Activated effector memory CD4-positive, alpha-beta T cell treated with anti-CD3 and anti-CD28 coated beads, Interleukin-2, amount 50 U/mL, for 16 hours (primary cell): ENCODE measurements around the gene SPECC1.
"Not testable (repeated sequence)": the region's sequence is repeated elsewhere in the genome, so short reads cannot be mapped to it uniquely, and the experiment has no call there.

Experiments used
- DNase-seq: peaks from one replicate; pipeline ENCODE4 v3.0.0-alpha.2; 2020

The SPECC1 gene

GRCh38 chr17:20213449-20213848 is 204.3 kb downstream of the SPECC1 start:
- DNase-seq = no peak

- no peak for DNase-seq
Measured at GRCh38 chr17:20214794-20215193, 205.6 kb downstream of the SPECC1 start.

- no peak for DNase-seq
Measured at GRCh38 chr17:20216154-20216815, 207.1 kb downstream of the SPECC1 start.

- DNase-seq = no peak
Measured at GRCh38 chr17:20216853-20217252, 207.7 kb downstream of the SPECC1 start.

- DNase-seq = no peak
Measured at GRCh38 chr17:20217677-20218076, 208.5 kb downstream of the SPECC1 start.

- DNase-seq = no peak
Measured at GRCh38 chr17:20218272-20218671, 209.1 kb downstream of the SPECC1 start.

GRCh38 chr17:20223808-20224328 is 214.7 kb downstream of the SPECC1 start:
- no peak for DNase-seq

GRCh38 chr17:20224379-20224778 is 215.2 kb downstream of the SPECC1 start:
- DNase-seq = no peak

- DNase-seq = no peak
Measured at GRCh38 chr17:20225162-20226115, 216.3 kb downstream of the SPECC1 start.

- peak; percentile 89 for DNase-seq
Measured at GRCh38 chr17:20226814-20227482, 217.8 kb downstream of the SPECC1 start.

- DNase-seq = not testable (repeated sequence)
Measured at GRCh38 chr17:20227720-20228370, 218.7 kb downstream of the SPECC1 start.

GRCh38 chr17:20228410-20228809 is 219.3 kb downstream of the SPECC1 start:
- DNase-seq = no peak

- no peak for DNase-seq
Measured at GRCh38 chr17:20228860-20229259, 219.7 kb downstream of the SPECC1 start.

- DNase-seq = no peak
Measured at GRCh38 chr17:20230924-20231323, 221.8 kb downstream of the SPECC1 start.

GRCh38 chr17:20232611-20233010 is 223.5 kb downstream of the SPECC1 start:
- DNase-seq = no peak

GRCh38 chr17:20234276-20234675 is 225.1 kb downstream of the SPECC1 start:
- DNase-seq = peak; percentile 76

- no peak for DNase-seq
Measured at GRCh38 chr17:20235747-20236146, 226.6 kb downstream of the SPECC1 start.

GRCh38 chr17:20236578-20237227 is 227.5 kb downstream of the SPECC1 start:
- no peak for DNase-seq

- not testable (repeated sequence) for DNase-seq
Measured at GRCh38 chr17:20239776-20240175, 230.6 kb downstream of the SPECC1 start.

GRCh38 chr17:20241855-20242254 is 232.7 kb downstream of the SPECC1 start:
- DNase-seq = no peak

- DNase-seq = no peak
Measured at GRCh38 chr17:20242271-20242670, 233.1 kb downstream of the SPECC1 start.

GRCh38 chr17:20243524-20243923 is 234.4 kb downstream of the SPECC1 start:
- DNase-seq = no peak
